ENCODE measurements around the gene DUSP15. TPM values are rescaled to one million over a fixed set of nuclear protein-coding genes. Genes with fewer than 3 reads are reported as not detected.

DUSP15 gene
- total RNA-seq, 1 experiment from 2014 or later: not detected

GRCh38 chr20:31910071-31910803 is 39.9 kb upstream of the DUSP15 start:
- BruUV-seq (replicated peaks): no TSS peak
- Histone ChIP-seq H3K4me2 (no peak overlapping the region), H3K27me3 (ENCODE audit: insufficient read depth, low read depth) (peaks cover 4% of the 10 kb centered on the region; the same call in 1 of the 2 replicates), H3K27ac (no peak overlapping the region), H3K4me1 (replicated peaks; ENCODE audit: insufficient read depth) (no peaks in the 10 kb centered on the region), H3K9me3 (ENCODE audit: insufficient read depth, low read depth) (no peaks in the 10 kb centered on the region), H3K79me2 (ENCODE audit: low read depth) (no peaks in the 10 kb centered on the region), H3K9me2 (ENCODE audit: insufficient read depth) (no peaks in the 10 kb centered on the region), H4K20me1 (ENCODE audit: insufficient read depth) (no peaks in the 10 kb centered on the region), H3K4me3 (no peak overlapping the region), H3F3A (ENCODE audit: insufficient read depth, low read depth) (no peaks in the 10 kb centered on the region), H3K36me3 (ENCODE audit: low read depth) (no peaks in the 10 kb centered on the region), H2AFZ (no peak overlapping the region)
- no peak for TF ChIP-seq CTCF (conservative IDR thresholded peaks at IDR 0.05)
- no peak for TF ChIP-seq EZH2 (IDR thresholded peaks at IDR 0.05; ENCODE audit: low read depth)
- CTCF ChIA-PET: no interaction called here
- no peak for DNase-seq
- POLR2A ChIA-PET (ENCODE audit: unreplicated experiment): no interaction called here
- intact Hi-C loops (cut with micrococcal nuclease; ENCODE audit: unreplicated experiment): no loop called here

- POLR2A ChIA-PET (ENCODE audit: unreplicated experiment): no interaction called here
- H3K79me2 ChIP-seq (ENCODE audit: low read depth): no peaks in the 10 kb centered on the region
- no peak overlapping the region for H3K27ac ChIP-seq
- no peak for TF ChIP-seq CTCF (conservative IDR thresholded peaks at IDR 0.05)
- no peak for TF ChIP-seq EZH2 (IDR thresholded peaks at IDR 0.05; ENCODE audit: low read depth)
- H3F3A ChIP-seq (ENCODE audit: insufficient read depth, low read depth): no peaks in the 10 kb centered on the region
- H3K9me3 ChIP-seq (ENCODE audit: insufficient read depth, low read depth): no peaks in the 10 kb centered on the region
- no peak overlapping the region for H3K4me2 ChIP-seq
- no TSS peak for BruUV-seq (replicated peaks)
- H3K27me3 ChIP-seq (ENCODE audit: insufficient read depth, low read depth): peaks cover 4% of the 10 kb centered on the region; the same call in 1 of the 2 replicates
- no peak overlapping the region for H2AFZ ChIP-seq
- no peaks in the 10 kb centered on the region for H3K36me3 ChIP-seq (ENCODE audit: low read depth)
- CTCF ChIA-PET: no interaction called here
- H3K9me2 ChIP-seq (ENCODE audit: insufficient read depth): no peaks in the 10 kb centered on the region
- intact Hi-C loops (cut with micrococcal nuclease; ENCODE audit: unreplicated experiment): no loop called here
- DNase-seq: no peak
- H3K4me1 ChIP-seq (replicated peaks; ENCODE audit: insufficient read depth): no peaks in the 10 kb centered on the region
- no peaks in the 10 kb centered on the region for H4K20me1 ChIP-seq (ENCODE audit: insufficient read depth)
- H3K4me3 ChIP-seq: no peak overlapping the region
Observed at GRCh38 chr20:31909253-31910070, 39.1 kb upstream of the DUSP15 start.

GRCh38 chr20:31908424-31908823 is 38.1 kb upstream of the DUSP15 start:
- ChIA-PET POLR2A (ENCODE audit: unreplicated experiment) (no interaction called here), CTCF (no interaction called here)
- intact Hi-C loops (cut with micrococcal nuclease; ENCODE audit: unreplicated experiment): no loop called here
- no peak overlapping the region for H3K4me3 ChIP-seq
- no TSS peak for BruUV-seq (replicated peaks)
- H3K9me2 ChIP-seq (ENCODE audit: insufficient read depth): no peaks in the 10 kb centered on the region
- no peaks in the 10 kb centered on the region for H3K79me2 ChIP-seq (ENCODE audit: low read depth)
- H3K36me3 ChIP-seq (ENCODE audit: low read depth): no peaks in the 10 kb centered on the region
- H3K27ac ChIP-seq: no peak overlapping the region
- DNase-seq: no peak
- H3K27me3 ChIP-seq (ENCODE audit: insufficient read depth, low read depth): peaks cover 4% of the 10 kb centered on the region; the same call in 1 of the 2 replicates
- no peaks in the 10 kb centered on the region for H3K4me1 ChIP-seq (replicated peaks; ENCODE audit: insufficient read depth)
- no peak overlapping the region for H3K4me2 ChIP-seq
- no peaks in the 10 kb centered on the region for H3F3A ChIP-seq (ENCODE audit: insufficient read depth, low read depth)
- H4K20me1 ChIP-seq (ENCODE audit: insufficient read depth): no peaks in the 10 kb centered on the region
- no peak overlapping the region for H2AFZ ChIP-seq
- no peak for TF ChIP-seq CTCF (conservative IDR thresholded peaks at IDR 0.05)
- TF ChIP-seq EZH2 (IDR thresholded peaks at IDR 0.05; ENCODE audit: low read depth): no peak
- H3K9me3 ChIP-seq (ENCODE audit: insufficient read depth, low read depth): no peaks in the 10 kb centered on the region

All from PC-9 (cell line).